Effector CD4-positive, alpha-beta T cell (primary cell): Measurements from ENCODE around the gene LMOD1.
"Not testable (repeated sequence)": the region's sequence is repeated elsewhere in the genome, so short reads cannot be mapped to it uniquely, and the experiment has no call there.

Experiments used
- DNase-seq: peaks from one replicate; pipeline ENCODE4 v3.0.0-alpha.2; 2020

Gene LMOD1

GRCh38 chr1:201856722-201857121 is 89.6 kb downstream of the LMOD1 start:
- DNase-seq: not testable (repeated sequence)

- DNase-seq: no peak
Observed at GRCh38 chr1:201851949-201852348, 94.4 kb downstream of the LMOD1 start.

GRCh38 chr1:201850053-201850397 is 96.3 kb downstream of the LMOD1 start:
- DNase-seq: no peak

GRCh38 chr1:201849372-201850052 is 96.8 kb downstream of the LMOD1 start:
- DNase-seq: no peak

- DNase-seq: no peak
Observed at GRCh38 chr1:201848230-201848629, 98.1 kb downstream of the LMOD1 start.

GRCh38 chr1:201847150-201847549 is 99.2 kb downstream of the LMOD1 start:
- DNase-seq: no peak
